PC-3 (cell line): ENCODE data around the gene PAGR1. TPM values are rescaled to one million over a fixed set of nuclear protein-coding genes. Genes with fewer than 3 reads are reported as not detected.

Source experiments
- ATAC-seq: fragments of 200-7000 bp; cut with Tn5 transposase; 2 replicates; pipeline ENCODE4 v1.9.1; 2020; ENCODE audit warnings: mild to moderate bottlenecking, moderate library complexity
- BruUV-seq: library from RNA; stranded (reverse); fragments of 400-500 nt; replicated peaks from 2 replicates; lab custom pipeline; 2021; lab: Mats Ljungman, UMichigan
- CTCF ChIA-PET: fragments of 300-600 bp; sonication (Branson Sonifier 250); formaldehyde crosslinking; loops from one replicate; lab custom pipeline; 2022; ENCODE audit warnings: antibody characterized with exemption; lab: Charles Lee
- POLR2A ChIA-PET: fragments of 300-600 bp; sonication (Branson Sonifier 250); formaldehyde crosslinking; loops from one replicate; lab custom pipeline; 2022; ENCODE audit warnings: antibody characterized with exemption; ENCODE audit not compliant: unreplicated experiment; lab: Charles Lee
- DNase-seq: peaks from one replicate; pipeline ENCODE4 v3.0.0-alpha.2; 2015
- H2AFZ ChIP-seq: fragments of 300-600 bp; sonication (generic); 2 replicates; pipeline ENCODE4 v1.6.0; 2016; ENCODE audit warnings: antibody characterized with exemption, low read length
- H3F3A ChIP-seq: fragments of 300-600 bp; sonication (generic); one replicate; pipeline ENCODE4 v1.6.0; 2017; ENCODE audit warnings: antibody characterized with exemption, low read length, control low read depth, mild to moderate bottlenecking; ENCODE audit not compliant: unreplicated experiment
- H3K27ac ChIP-seq: fragments of 300-600 bp; sonication (generic); 2 replicates; pipeline ENCODE4 v1.5.1; 2016; ENCODE audit warnings: mild to moderate bottlenecking, low read length
- H3K27me3 ChIP-seq: fragments of 300-600 bp; sonication (generic); 2 replicates; pipeline ENCODE4 v1.6.1; 2016; ENCODE audit warnings: low read length, mixed read lengths
- H3K36me3 ChIP-seq: fragments of 300-600 bp; sonication (generic); 2 replicates; pipeline ENCODE4 v1.6.1; 2016; ENCODE audit warnings: low read depth, mixed run types, low read length, mixed read lengths
- H3K4me1 ChIP-seq: fragments of 300-600 bp; sonication (generic); 2 replicates; pipeline ENCODE4 v1.5.1; 2016; ENCODE audit warnings: low read length; ENCODE audit not compliant: insufficient read depth
- H3K4me2 ChIP-seq: fragments of 300-600 bp; sonication (generic); 2 replicates; pipeline ENCODE4 v1.6.0; 2016; ENCODE audit warnings: low read length
- H3K4me3 ChIP-seq: fragments of 300-600 bp; sonication (generic); 2 replicates; pipeline ENCODE4 v1.5.1; 2016; ENCODE audit warnings: mild to moderate bottlenecking, low read length, mixed read lengths
- H3K79me2 ChIP-seq: fragments of 300-600 bp; sonication (generic); 2 replicates; pipeline ENCODE4 v1.6.1; 2017; ENCODE audit warnings: low read length, mixed read lengths
- H3K9ac ChIP-seq: fragments of 300-600 bp; sonication (generic); 2 replicates; pipeline ENCODE4 v1.6.0; 2016; ENCODE audit warnings: mild to moderate bottlenecking, low read length
- H3K9me2 ChIP-seq: fragments of 300-600 bp; sonication (generic); replicated peaks from 2 replicates; pipeline ENCODE4 v1.6.1; 2016; ENCODE audit warnings: mixed run types, low read length, mixed read lengths
- H3K9me3 ChIP-seq: fragments of 300-600 bp; sonication (generic); 2 replicates; pipeline ENCODE4 v1.6.1; 2016; ENCODE audit warnings: low read length, mixed read lengths
- H4K20me1 ChIP-seq: fragments of 300-600 bp; sonication (generic); 2 replicates; pipeline ENCODE4 v1.6.1; 2016; ENCODE audit warnings: low read length, mixed read lengths
- EZH2 ChIP-seq: fragments of 300-600 bp; sonication (generic); IDR thresholded peaks from one replicate; pipeline ENCODE4 v1.6.1; 2017; ENCODE audit warnings: antibody characterized with exemption, mild to moderate bottlenecking, low read length; ENCODE audit not compliant: unreplicated experiment
- EZH2phosphoT487 ChIP-seq: fragments of 300-600 bp; sonication (generic); IDR thresholded peaks from 2 replicates; pipeline ENCODE4 v1.6.1; 2018; ENCODE audit warnings: mild to moderate bottlenecking, antibody characterized with exemption, low read length, borderline replicate concordance
- intact Hi-C: fragments of 100-400 bp; cut with micrococcal nuclease; formaldehyde crosslinking; loops from 2 replicates; pipeline ENCODE4 v1.9.0; 2023
- total RNA-seq: library from RNA; depleted of rRNA; stranded (reverse); fragments of >200 nt; gene quantifications from 2 replicates; pipeline ENCODE4 v1.2.3, GENCODE V29; 2014
- TF ChIP-seq, protein P1 (sequence below): fragments of 300-600 bp; sonication (generic); conservative IDR thresholded peaks from 2 replicates; pipeline ENCODE4 v1.5.1; 2017; ENCODE audit warnings: antibody characterized with exemption, low read depth, mild to moderate bottlenecking, low read length

PAGR1 gene
- total RNA-seq, 1 experiment from 2014 or later: 53.8 TPM

DNA sequence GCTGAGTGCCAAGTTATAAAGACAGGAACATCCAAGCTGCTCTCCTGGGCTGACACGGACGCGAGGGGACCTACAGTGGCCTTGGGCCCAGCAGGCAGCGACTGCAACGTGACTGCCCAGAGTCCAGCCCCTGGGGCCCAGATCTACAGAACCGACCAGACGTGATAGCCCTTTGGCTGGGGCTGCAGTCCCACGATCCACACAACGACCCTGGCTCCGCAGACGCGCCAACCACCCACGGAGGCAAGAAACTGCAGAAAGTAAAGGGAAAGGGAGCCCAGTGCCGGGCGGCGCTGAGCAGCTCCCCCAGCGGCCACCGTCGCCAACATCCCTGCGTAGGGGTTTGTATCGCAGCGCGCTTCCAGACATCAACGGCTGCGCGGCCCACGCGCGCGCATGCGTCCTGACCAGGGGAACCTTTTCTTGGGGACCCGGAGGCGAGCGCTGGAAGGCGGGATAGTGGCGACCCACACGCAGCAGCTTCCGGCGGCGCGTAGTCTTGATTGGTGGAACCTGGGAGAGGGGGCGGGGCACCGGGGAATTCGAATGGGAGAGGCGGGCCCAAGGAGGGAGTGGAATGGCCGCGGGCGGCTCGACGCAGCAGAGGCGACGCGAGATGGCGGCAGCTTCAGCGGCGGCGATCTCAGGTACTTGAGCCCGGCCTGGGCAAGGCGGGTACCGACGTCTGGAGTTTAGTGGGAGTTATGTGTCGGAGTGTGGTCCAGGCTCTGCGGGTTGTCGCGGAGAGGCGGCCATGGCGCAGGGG, 25.6 kb upstream of the PAGR1 start, which contains the start of gene KIF22:
TSS of gene KIF22 (plus strand) at position 569 of the 766 bp plus-strand sequence. CDS start at position 578, 9 bp downstream.
- H3K27ac ChIP-seq: peak within 1 kb of the TSS; percentile 36; the same call in 1 of the 2 replicates
- peak; percentile 94 for ATAC-seq
- peaks cover 48% of the 10 kb centered on the region for H3K79me2 ChIP-seq
- no peaks in the 10 kb centered on the region for H3K27me3 ChIP-seq
- H3K4me1 ChIP-seq: peaks cover 13% of the 10 kb centered on the region
- H3K36me3 ChIP-seq: peaks cover 5% of the 10 kb centered on the region; the same call in 1 of the 2 replicates
- intact Hi-C loops: no loop called here
- H3K9me3 ChIP-seq: no peaks in the 10 kb centered on the region
- peak within 1 kb of the TSS; percentile 93 for H3K9ac ChIP-seq
- ChIA-PET CTCF (interaction anchor here (1.6 kb wide), 1 partner anchor 25 kb away, joined by 5 read pairs; the partner anchor contains the start of gene PAGR1), POLR2A (no interaction called here)
- H4K20me1 ChIP-seq: no peaks in the 10 kb centered on the region; the same call in 1 of the 2 replicates
- peak within 1 kb of the TSS; percentile 90 for H3K4me3 ChIP-seq
- no peak for TF ChIP-seq EZH2
- TF ChIP-seq, protein P1, sequence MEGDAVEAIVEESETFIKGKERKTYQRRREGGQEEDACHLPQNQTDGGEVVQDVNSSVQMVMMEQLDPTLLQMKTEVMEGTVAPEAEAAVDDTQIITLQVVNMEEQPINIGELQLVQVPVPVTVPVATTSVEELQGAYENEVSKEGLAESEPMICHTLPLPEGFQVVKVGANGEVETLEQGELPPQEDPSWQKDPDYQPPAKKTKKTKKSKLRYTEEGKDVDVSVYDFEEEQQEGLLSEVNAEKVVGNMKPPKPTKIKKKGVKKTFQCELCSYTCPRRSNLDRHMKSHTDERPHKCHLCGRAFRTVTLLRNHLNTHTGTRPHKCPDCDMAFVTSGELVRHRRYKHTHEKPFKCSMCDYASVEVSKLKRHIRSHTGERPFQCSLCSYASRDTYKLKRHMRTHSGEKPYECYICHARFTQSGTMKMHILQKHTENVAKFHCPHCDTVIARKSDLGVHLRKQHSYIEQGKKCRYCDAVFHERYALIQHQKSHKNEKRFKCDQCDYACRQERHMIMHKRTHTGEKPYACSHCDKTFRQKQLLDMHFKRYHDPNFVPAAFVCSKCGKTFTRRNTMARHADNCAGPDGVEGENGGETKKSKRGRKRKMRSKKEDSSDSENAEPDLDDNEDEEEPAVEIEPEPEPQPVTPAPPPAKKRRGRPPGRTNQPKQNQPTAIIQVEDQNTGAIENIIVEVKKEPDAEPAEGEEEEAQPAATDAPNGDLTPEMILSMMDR: peak; percentile 59
- H2AFZ ChIP-seq: peak within 1 kb of the TSS; percentile 89
- H3K9me2 ChIP-seq: no peaks in the 10 kb centered on the region
- peak within 1 kb of the TSS; percentile 99 for H3K4me2 ChIP-seq
- DNase-seq: peak; percentile 97
- no peaks in the 10 kb centered on the region for H3F3A ChIP-seq
- BruUV-seq: no TSS peak

DNA sequence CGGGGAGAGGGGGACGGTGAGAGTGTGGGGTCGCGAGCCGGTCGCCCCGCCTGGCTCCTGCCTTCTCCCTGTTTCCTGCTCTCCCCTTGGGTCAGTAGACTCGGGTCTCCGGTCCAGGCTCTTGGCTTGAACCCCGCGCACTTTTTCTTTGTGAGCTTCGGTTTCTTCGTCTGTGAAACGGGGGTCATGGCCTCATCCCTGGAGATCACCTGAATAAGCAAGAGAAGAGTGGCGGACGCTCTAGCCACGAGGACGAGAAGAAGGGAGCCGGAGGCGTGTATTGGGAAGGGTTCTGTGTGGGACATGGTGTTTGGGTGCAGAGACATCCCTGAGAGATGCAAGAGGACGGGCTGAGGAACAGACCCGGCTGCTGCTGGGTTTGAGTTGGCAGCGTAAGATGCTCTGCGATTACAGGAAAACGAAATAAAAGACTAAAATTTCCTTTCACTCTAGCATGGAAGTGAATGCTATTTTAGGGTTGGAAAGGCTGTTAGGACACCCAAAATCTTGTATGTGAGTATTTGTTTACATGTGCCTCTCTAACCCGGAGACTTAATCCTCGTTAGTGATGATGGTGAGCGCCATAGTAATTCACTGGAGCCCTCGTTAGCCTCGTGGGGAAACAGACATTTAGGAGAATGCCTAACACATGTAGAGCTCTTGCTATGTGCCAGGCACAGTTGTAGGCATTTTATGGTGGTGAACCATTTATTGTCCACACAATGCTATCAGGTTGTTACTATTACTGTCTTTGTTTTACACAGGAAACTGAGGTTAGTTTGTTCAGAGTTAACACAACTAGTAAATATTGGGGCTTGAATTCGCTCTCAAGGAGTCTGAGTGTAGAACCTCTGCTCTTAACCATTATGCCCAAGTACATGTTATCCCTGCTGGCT, 24.8 kb upstream of the PAGR1 start:
- H3K4me2 ChIP-seq: peak overlapping the region; percentile 99
- peak overlapping the region; percentile 93 for H3K9ac ChIP-seq
- DNase-seq (no peak), ATAC-seq (peak; percentile 14)
- BruUV-seq: TSS peak; percentile 55
- peak overlapping the region; percentile 90 for H3K4me3 ChIP-seq
- H3K9me2 ChIP-seq: no peaks in the 10 kb centered on the region
- peak overlapping the region; percentile 36; the same call in 1 of the 2 replicates for H3K27ac ChIP-seq
- ChIA-PET CTCF (interaction anchor here (0.6 to 1.6 kb wide), 2 partner anchors 25 to 91 kb away, joined by 4 to 5 read pairs; partner anchors contain the start of gene PAGR1), POLR2A (no interaction called here)
- H3K4me1 ChIP-seq: peaks cover 13% of the 10 kb centered on the region
- peaks cover 55% of the 10 kb centered on the region for H3K79me2 ChIP-seq
- H3F3A ChIP-seq: no peaks in the 10 kb centered on the region
- no peak for TF ChIP-seq EZH2phosphoT487
- TF ChIP-seq, protein P1: no peak
- no peak for TF ChIP-seq EZH2
- no peaks in the 10 kb centered on the region; the same call in 1 of the 2 replicates for H4K20me1 ChIP-seq
- peak overlapping the region; percentile 80 for H2AFZ ChIP-seq
- no peaks in the 10 kb centered on the region for H3K9me3 ChIP-seq
- H3K36me3 ChIP-seq: peaks cover 5% of the 10 kb centered on the region; the same call in 1 of the 2 replicates
- H3K27me3 ChIP-seq: no peaks in the 10 kb centered on the region
- intact Hi-C loops: no loop called here
